GM12892 (cell line): Measurements from ENCODE around the gene NEB.
"Not testable (repeated sequence)": the region's sequence is repeated elsewhere in the genome, so short reads cannot be mapped to it uniquely, and the experiment has no call there.

Experiments
- DNase-seq: peaks from one replicate; pipeline ENCODE4 v3.0.0; 2011; ENCODE audit not compliant: insufficient read length
- FAIRE-seq: peaks from 2 replicates; lab custom pipeline; 2011; peaks lifted over from hg19 to GRCh38; lab: Jason Lieb, UNC
- POLR2A ChIP-seq: IDR thresholded peaks from 2 replicates; pipeline ENCODE4 v1.6.1; 2011; ENCODE audit warnings: low read depth, low read length, control low read depth
- POLR2AphosphoS5 ChIP-seq: IDR thresholded peaks from 2 replicates; pipeline ENCODE4 v1.6.1; 2011; ENCODE audit warnings: low read depth, low read length, control low read depth
- TAF1 ChIP-seq: IDR thresholded peaks from 2 replicates; pipeline ENCODE4 v1.6.1; 2011; ENCODE audit warnings: low read depth, mild to moderate bottlenecking, control low read depth, low read length, borderline replicate concordance

The NEB gene

DNA sequence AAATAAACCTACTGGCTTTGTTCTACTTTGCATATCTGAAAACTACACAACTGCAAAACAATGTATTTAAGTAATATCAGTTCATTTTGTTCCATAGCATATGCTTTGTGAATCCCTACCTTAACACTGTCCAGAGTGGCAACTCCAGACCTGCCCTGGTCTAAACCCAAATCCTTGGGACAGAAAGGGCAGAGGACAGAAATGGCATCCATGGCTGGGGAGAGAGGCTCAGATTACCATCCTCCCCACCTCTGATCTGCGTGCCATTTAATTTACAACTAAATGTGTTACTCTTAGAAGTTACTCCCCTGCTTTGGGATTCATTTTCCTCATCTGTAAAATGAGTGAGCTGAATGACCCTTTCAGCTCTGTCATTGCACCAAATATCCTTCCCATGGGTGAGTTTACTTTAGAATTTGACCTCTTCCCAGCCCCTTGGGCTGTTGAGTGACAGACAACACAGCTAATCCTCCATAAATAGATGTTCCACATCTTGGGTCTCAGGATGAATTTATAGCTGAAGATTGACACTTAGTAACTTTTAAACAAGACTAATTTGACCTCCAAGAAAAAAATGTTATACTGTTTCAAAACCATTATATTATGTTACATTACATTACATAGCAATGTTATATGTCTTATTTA is 20.1 kb upstream of the NEB start:
- DNase-seq (no peak), FAIRE-seq (no peak)
- TF ChIP-seq TAF1 (no peak), POLR2A (no peak), POLR2AphosphoS5 (no peak)

DNA sequence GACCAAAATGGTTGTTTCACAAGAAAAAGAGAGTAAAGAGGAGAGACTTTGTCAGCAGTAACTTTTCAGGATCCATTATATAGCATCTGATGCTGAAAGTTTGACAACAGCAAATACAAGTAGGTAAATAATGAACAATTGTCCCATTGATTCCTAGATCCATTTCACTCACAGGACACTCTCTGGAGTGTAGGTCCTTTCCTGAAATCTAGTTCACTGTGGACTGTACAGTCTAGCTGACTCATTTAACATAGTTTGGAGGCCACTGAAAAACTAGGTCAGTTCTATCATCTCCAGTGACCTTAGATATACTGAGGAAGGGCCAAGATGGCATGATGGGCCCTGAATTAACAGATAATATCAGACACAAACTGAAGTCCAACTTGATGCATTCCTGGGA is 19.3 kb upstream of the NEB start:
- TF ChIP-seq POLR2A (no peak), TAF1 (no peak), POLR2AphosphoS5 (no peak)
- FAIRE-seq, result no peak
- no peak for DNase-seq

DNA sequence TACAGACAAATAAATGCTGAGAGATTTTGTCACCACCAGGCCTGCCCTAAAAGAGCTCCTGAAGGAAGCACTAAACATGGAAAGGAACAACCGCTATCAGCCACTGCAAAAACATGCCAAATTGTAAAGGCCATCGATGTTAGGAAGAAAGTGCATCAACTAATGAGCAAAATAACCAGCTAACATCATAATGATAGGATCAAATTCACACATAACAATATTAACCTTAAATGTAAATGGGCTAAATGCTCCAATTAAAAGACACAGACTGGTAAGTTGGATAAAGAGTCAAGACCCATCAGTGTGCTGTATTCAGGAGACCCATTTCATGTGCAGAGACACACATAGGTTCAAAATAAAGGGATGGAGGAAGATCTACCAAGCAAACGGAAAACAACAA is 11.0 kb upstream of the NEB start:
- DNase-seq, FAIRE-seq: not testable (repeated sequence)

DNA sequence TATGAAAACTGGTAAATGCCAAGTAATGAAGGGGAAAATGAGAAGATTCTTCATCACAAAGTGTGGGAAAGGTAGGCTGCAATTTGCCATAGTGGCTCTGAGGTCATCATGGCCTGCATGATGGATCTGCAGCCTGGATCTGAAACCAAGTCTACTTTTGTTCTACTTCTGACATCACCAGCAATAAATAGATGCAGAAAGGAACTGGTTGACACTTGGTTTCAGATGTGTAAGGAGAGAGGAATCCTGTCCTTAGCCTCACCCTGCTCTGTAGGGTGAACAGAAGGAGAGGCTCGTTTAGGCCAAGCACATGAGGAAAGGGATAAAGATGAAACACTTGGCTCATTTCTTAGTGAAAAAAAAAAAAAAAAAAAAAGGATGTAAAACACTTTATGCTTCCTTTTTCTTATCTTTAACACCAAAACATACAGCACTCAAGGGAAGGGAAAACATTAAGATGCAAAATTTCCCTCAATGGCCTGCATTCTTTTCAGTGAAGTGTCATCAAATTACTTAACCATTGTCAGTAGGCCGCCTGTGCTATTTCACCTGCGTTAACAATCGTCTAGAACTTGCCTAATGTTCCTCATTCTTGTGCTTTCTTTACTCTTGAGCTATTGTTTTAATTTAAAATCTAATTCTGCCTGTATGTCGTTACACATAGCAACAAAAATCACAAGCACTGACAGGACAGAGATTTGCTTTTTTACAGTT is 3.9 kb downstream of the NEB start:
- TF ChIP-seq POLR2AphosphoS5, result no peak
- TF ChIP-seq TAF1, result no peak
- TF ChIP-seq POLR2A, result no peak
- FAIRE-seq (peak; percentile 91), DNase-seq (no peak)

DNA sequence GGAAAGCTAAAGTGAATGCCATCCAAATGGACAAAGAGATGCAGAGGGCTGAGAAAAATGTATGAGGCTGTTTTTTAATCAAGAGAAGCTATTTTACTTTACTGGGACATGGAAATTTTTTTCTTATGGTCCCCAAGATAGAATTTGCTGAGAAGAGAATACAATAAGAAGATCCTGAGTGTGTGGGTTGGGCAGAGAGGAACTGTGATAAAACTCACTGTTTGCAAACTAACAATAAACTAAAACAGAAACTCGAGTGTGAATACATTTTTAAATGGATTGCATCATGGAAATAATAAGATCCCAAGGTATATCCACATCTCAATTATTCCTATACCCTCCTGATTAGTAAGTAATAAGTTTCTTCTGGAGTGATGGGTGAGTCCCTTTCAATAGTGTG is 4.4 kb downstream of the NEB start:
- no peak for DNase-seq
- no peak for FAIRE-seq
- no peak for TF ChIP-seq TAF1
- no peak for TF ChIP-seq POLR2A
- TF ChIP-seq POLR2AphosphoS5, result no peak

DNA sequence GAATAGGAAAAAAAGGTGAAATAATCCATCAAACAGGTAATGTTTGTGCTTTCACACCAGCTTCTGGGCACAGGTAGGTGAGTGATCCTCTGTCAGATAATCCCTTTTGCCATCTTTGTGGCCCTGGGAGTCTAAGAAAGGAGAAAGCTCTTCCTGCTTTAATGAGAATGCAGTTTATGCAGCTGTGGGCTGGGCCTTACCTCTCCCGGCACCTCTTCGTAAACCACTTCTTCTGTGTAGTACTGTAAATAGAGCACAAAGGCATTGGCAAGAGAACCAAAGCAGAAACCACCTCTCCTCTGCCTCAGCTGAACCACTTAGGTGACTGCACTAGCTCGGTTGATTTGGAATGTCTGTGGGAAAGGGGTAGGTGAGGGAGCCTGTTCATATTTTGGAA is 4.9 kb downstream of the NEB start:
- DNase-seq (no peak), FAIRE-seq (no peak)
- TF ChIP-seq TAF1, result no peak
- no peak for TF ChIP-seq POLR2AphosphoS5
- no peak for TF ChIP-seq POLR2A

DNA sequence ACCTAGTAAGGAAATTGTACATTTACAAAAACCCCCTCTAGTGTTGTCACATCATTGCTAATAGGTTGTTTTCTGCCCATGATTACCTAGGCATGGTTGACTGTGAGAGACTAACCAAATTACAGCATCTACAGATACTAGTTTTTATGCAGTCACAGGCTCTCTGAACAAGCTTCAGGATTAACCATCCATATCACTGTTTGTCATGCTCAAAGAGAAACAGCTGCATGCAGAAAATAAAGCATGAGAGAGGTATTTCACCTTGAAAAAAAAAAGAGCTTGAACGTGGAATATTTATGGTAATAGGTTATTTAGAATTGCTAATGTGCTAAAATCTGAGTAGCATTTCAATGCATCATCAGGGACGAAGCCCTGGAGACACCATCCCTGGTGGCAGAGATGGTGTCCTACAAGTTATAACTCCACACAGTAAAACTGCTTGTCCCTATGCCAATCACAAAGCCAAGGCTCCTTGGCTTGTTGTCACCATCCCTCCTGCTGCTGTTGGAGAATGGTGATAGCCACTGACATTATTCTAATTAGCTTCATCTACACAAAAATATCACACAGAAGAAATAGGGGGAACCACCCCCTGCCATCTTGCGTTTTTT is 5.4 kb downstream of the NEB start:
- FAIRE-seq (no peak), DNase-seq (no peak)
- TF ChIP-seq POLR2AphosphoS5 (no peak), TAF1 (no peak)

DNA sequence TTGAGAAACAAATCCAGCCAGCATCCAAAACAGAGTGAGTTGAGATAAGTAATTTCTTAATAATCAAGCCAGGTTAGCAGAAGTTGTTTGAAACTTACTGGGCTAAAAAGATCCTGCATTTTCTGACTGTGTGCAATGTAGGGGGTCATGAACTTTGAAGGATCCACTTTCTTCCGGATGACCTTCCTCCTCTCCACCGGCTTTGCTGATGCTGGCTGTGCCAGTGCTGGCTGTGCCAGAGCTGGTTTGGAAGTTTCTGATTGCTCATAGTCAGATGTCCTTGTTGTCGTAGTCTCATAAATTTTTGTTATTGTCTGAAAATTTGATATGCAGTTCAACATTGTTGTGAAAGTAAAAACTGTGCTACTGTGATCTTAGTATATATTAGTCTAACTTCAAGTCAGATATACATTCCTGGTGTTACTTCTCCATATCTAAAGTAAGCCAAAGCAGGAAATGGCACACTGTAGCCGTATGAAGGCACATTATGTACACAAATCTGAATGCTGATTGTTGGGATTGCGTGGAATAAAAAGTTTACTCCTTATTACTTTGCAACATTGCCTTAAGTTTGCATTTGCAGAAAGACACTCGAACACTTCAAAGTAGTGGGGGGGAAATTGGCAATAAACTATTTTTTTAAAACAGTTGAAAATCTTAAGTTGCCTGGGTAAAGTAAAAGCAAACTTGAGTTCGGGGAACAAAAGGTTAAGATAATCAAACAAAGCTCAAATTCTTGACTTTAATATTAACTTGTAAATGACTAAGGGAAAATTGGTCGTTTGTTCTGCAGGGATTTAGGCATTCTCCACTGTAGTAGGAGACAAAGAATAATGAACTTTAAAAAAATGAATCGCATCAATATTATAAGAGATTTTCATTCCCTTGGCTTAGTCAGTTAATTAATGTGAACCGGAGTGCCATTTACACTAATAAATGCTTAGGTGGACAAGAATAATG is 6.4 kb downstream of the NEB start:
- no peak for FAIRE-seq
- no peak for TF ChIP-seq POLR2AphosphoS5
- TF ChIP-seq TAF1, result no peak
- no peak for TF ChIP-seq POLR2A
- DNase-seq, result no peak

DNA sequence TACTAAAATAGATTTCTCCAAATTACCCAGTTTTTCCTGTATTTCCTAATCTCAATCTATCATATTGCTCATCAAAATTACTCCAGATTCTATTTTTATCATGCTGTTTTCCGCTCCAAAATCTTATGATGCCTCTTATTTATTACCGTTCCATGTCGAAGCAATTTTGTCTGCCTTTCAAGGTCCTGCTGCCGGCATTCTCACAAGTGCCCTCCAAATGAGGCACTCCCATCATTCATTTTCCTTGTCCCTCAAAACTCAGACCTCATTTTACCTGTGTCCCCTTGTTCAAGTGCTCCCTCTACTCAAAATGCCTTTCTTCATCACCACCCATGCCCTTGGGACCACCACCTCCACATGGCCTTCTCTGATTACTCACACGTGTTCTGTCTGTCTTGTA is 13.1 kb downstream of the NEB start:
- no peak for TF ChIP-seq POLR2A
- FAIRE-seq (peak; percentile 76), DNase-seq (no peak)

DNA sequence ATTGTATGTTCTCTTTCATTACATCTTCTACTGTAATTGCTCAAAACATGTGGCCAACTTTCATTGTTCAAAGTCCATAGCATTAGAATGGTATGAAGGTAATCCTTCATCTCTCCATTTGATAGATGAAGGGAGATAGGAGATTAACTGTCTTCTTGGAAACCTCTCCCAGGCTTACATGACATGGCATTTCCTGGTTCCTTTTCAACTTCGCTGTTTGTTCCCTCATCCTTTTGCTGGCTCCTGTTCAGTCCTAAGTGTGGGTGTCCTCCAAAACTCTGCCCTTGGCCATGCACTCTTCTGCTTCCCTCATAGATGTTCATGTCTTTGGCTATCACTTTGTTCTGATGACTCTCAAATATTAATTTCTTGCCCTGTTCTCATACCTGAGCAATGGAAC is 13.8 kb downstream of the NEB start:
- FAIRE-seq (peak; percentile 33), DNase-seq (no peak)
- TF ChIP-seq POLR2AphosphoS5 (no peak), TAF1 (no peak), POLR2A (no peak)

DNA sequence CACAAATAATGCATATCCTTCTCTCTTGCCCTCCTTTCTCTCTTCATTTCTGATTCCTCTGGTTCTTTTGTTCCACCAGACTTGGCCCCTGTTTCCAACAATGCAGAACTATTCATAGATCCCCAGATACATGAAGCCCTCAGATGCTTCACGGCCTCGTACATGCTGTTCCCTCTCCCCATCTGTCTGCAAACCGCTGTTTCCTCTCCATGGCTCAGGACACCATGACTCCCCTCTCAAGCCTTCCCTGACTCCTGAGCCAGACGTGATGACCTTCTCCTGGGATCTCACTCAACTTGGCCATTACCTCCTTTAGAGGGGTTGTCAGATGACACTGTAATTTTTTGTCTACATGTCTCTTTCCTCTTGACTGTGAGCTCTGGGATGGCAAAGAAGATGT is 15.5 kb downstream of the NEB start:
- TF ChIP-seq POLR2AphosphoS5, result no peak
- TF ChIP-seq POLR2A, result no peak
- TF ChIP-seq TAF1, result no peak
- DNase-seq (no peak), FAIRE-seq (no peak)

DNA sequence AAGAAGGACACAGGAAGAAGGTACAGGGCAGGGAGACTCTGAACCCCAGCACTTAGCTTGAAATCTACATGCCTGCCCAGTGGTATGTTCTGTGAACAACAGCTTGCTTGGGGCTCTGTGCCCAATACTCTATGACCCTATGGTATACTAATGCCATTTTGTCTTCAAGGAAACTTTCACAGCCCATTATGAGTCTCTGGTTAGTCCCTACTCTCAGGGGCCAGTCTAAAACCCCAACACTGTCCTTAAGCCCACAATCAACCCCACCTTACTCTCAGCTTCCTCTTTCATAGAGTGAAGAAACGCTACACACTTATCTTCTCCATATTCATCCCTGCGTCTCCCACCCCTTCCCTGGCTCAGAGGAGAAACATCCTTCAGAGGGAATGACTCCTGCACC is 16.0 kb downstream of the NEB start:
- DNase-seq (no peak), FAIRE-seq (no peak)
- TF ChIP-seq TAF1 (no peak), POLR2AphosphoS5 (no peak), POLR2A (no peak)
